HG03159 (cell line): Measurements from ENCODE around the gene NEU4.
"Not testable (repeated sequence)": the region's sequence is repeated elsewhere in the genome, so short reads cannot be mapped to it uniquely, and the experiment has no call there.

Source experiments
- ATAC-seq: cut with Tn5 transposase; IDR thresholded peaks from one replicate; pipeline ENCODE4 v1.9.1; 2021; ENCODE audit warnings: mild to moderate bottlenecking, moderate library complexity; ENCODE audit not compliant: unreplicated experiment

Gene NEU4

GRCh38 chr2:241798081-241798630, 10.8 kb upstream of the NEU4 start:
- no peak for ATAC-seq

GRCh38 chr2:241798631-241799521, 10.1 kb upstream of the NEU4 start:
- ATAC-seq = no peak

- no peak for ATAC-seq
Measured at GRCh38 chr2:241799522-241800197, 9.3 kb upstream of the NEU4 start.

GRCh38 chr2:241800198-241800903, 8.6 kb upstream of the NEU4 start:
- not testable (repeated sequence) for ATAC-seq

- no peak for ATAC-seq
Measured at GRCh38 chr2:241801611-241802420, 7.2 kb upstream of the NEU4 start.

GRCh38 chr2:241802421-241803318, 6.3 kb upstream of the NEU4 start:
- no peak for ATAC-seq

- ATAC-seq = no peak
Measured at GRCh38 chr2:241803387-241804325, 5.3 kb upstream of the NEU4 start.

- no peak for ATAC-seq
Measured at GRCh38 chr2:241804326-241805229, 4.4 kb upstream of the NEU4 start.

- not testable (repeated sequence) for ATAC-seq
Measured at GRCh38 chr2:241806217-241806616, 2.8 kb upstream of the NEU4 start.

GRCh38 chr2:241808051-241808720, 807 bp upstream of the NEU4 start:
- ATAC-seq = no peak

GRCh38 chr2:241809383-241810306, 652 bp downstream of the NEU4 start:
- ATAC-seq = no peak

GRCh38 chr2:241810307-241811200, 1.6 kb downstream of the NEU4 start:
- ATAC-seq = no peak

GRCh38 chr2:241811201-241811951, 2.4 kb downstream of the NEU4 start:
- no peak for ATAC-seq
